GM23338 (cell line): ENCODE results near the gene METTL6. TPM values are rescaled to one million over a fixed set of nuclear protein-coding genes. Genes with fewer than 3 reads are reported as not detected.

Source experiments
- ATAC-seq: fragments of 200-7000 bp; cut with Tn5 transposase; 3 replicates; pipeline ENCODE4 v1.9.1; 2020
- DNase-seq: peaks from one replicate; pipeline ENCODE4 v3.0.0-alpha.2; 2015; ENCODE audit warnings: low spot score
- H2AFZ ChIP-seq: fragments of 200-600 bp; sonication (generic); 2 replicates; pipeline ENCODE4 v1.8.0; 2016; ENCODE audit warnings: antibody characterized with exemption, mild to moderate bottlenecking, moderate library complexity
- H3F3A ChIP-seq: fragments of 200-600 bp; sonication (generic); replicated peaks from 2 replicates; pipeline ENCODE4 v1.8.0; 2017; ENCODE audit warnings: antibody characterized with exemption, mixed run types, low read depth
- H3K27ac ChIP-seq: fragments of 200-600 bp; sonication (generic); 2 replicates; pipeline ENCODE4 v1.6.1; 2016; ENCODE audit warnings: low read depth
- H3K27me3 ChIP-seq: fragments of 200-600 bp; sonication (generic); 2 replicates; pipeline ENCODE4 v1.8.0; 2016; ENCODE audit warnings: mild to moderate bottlenecking, mixed run types, moderate library complexity; ENCODE audit not compliant: insufficient read depth
- H3K36me3 ChIP-seq: fragments of 200-600 bp; sonication (generic); 2 replicates; pipeline ENCODE4 v1.8.0; 2016; ENCODE audit warnings: mild to moderate bottlenecking; ENCODE audit not compliant: insufficient read depth
- H3K4me1 ChIP-seq: fragments of 200-600 bp; sonication (generic); 2 replicates; pipeline ENCODE4 v1.8.0; 2016; ENCODE audit warnings: mild to moderate bottlenecking, moderate library complexity; ENCODE audit not compliant: insufficient read depth
- H3K4me2 ChIP-seq: fragments of 200-600 bp; sonication (generic); 2 replicates; pipeline ENCODE4 v1.7.1; 2017; ENCODE audit warnings: mixed run types
- H3K4me3 ChIP-seq: fragments of 200-600 bp; sonication (generic); 2 replicates; pipeline ENCODE4 v1.6.1; 2016; ENCODE audit warnings: mixed run types
- H3K79me2 ChIP-seq: fragments of 200-600 bp; sonication (generic); replicated peaks from 2 replicates; pipeline ENCODE4 v1.8.0; 2017; ENCODE audit warnings: mild to moderate bottlenecking; ENCODE audit not compliant: insufficient read depth
- H3K9me2 ChIP-seq: fragments of 200-600 bp; sonication (generic); 2 replicates; pipeline ENCODE4 v1.8.0; 2017; ENCODE audit not compliant: insufficient read depth
- H4K20me1 ChIP-seq: fragments of 200-600 bp; sonication (generic); replicated peaks from 2 replicates; pipeline ENCODE4 v1.8.0; 2017; ENCODE audit warnings: mild to moderate bottlenecking; ENCODE audit not compliant: insufficient read depth
- H3K27ac Mint-ChIP-seq: 2 replicates; pipeline ENCODE4 v1.8.0; 2020; ENCODE audit warnings: inconsistent platforms, mild to moderate bottlenecking, moderate library complexity, mixed read lengths
- H3K27me3 Mint-ChIP-seq: 3 replicates; pipeline ENCODE4 v1.8.0; 2022; ENCODE audit warnings: low read depth, mild to moderate bottlenecking, moderate library complexity, mixed read lengths, inconsistent platforms; ENCODE audit not compliant: insufficient read depth, poor library complexity
- H3K36me3 Mint-ChIP-seq: 3 replicates; pipeline ENCODE4 v1.8.0; 2021; ENCODE audit warnings: low read depth, mild to moderate bottlenecking, inconsistent platforms, moderate library complexity, mixed read lengths
- H3K4me1 Mint-ChIP-seq: 3 replicates; pipeline ENCODE4 v1.8.0; 2020; ENCODE audit warnings: mild to moderate bottlenecking, inconsistent platforms, mixed read lengths
- H3K4me3 Mint-ChIP-seq: 3 replicates; pipeline ENCODE4 v1.8.0; 2021; ENCODE audit warnings: moderate library complexity, mild to moderate bottlenecking, inconsistent platforms, mixed read lengths
- H3K9me3 Mint-ChIP-seq: 3 replicates; pipeline ENCODE4 v1.8.0; 2020; ENCODE audit warnings: moderate library complexity, mild to moderate bottlenecking, inconsistent platforms, mixed read lengths
- CREB1 ChIP-seq: fragments of 250-450 bp; sonication (Bioruptor Pico); IDR thresholded peaks from 2 replicates; pipeline ENCODE4 v1.5.0; 2020; ENCODE audit warnings: low read depth, mild to moderate bottlenecking, moderate library complexity
- EZH2 ChIP-seq: fragments of 200-600 bp; sonication (generic); IDR thresholded peaks from one replicate; pipeline ENCODE4 v1.8.0; 2017; ENCODE audit warnings: antibody characterized with exemption, mild to moderate bottlenecking, low read depth; ENCODE audit not compliant: unreplicated experiment
- EZH2phosphoT487 ChIP-seq: fragments of 200-600 bp; sonication (generic); IDR thresholded peaks from one replicate; pipeline ENCODE4 v1.8.1; 2018; ENCODE audit warnings: antibody characterized with exemption; ENCODE audit not compliant: unreplicated experiment
- JUNB ChIP-seq: IDR thresholded peaks from one replicate; pipeline ENCODE4 v1.6.1; 2016; ENCODE audit warnings: antibody characterized with exemption; ENCODE audit not compliant: unreplicated experiment
- NANOG ChIP-seq: IDR thresholded peaks from 2 replicates; pipeline ENCODE4 v1.6.1; 2016; ENCODE audit warnings: antibody characterized with exemption, borderline replicate concordance
- POLR2AphosphoS5 ChIP-seq: IDR thresholded peaks from 2 replicates; pipeline ENCODE4 v1.6.1; 2016; ENCODE audit warnings: antibody characterized with exemption, low read depth
- STAT1 ChIP-seq: IDR thresholded peaks from one replicate; pipeline ENCODE4 v1.6.1; 2016; ENCODE audit warnings: antibody characterized with exemption; ENCODE audit not compliant: unreplicated experiment
- ZNF114 ChIP-seq: fragments of 250-450 bp; sonication (Bioruptor Pico); IDR thresholded peaks from 2 replicates; pipeline ENCODE4 v1.5.0; 2020; ENCODE audit warnings: mild to moderate bottlenecking, moderate library complexity
- ZNF331 ChIP-seq: fragments of 250-450 bp; sonication (Bioruptor Pico); IDR thresholded peaks from 2 replicates; pipeline ENCODE4 v1.5.0; 2020; ENCODE audit warnings: low read depth, mild to moderate bottlenecking, moderate library complexity
- polyA plus RNA-seq: library from polyadenylated mRNA; unstranded; fragments of >200 nt; fragmentation: Nextera tagmentation; extraction: Ambion mirVana; gene quantifications from 2 replicates; pipeline ENCODE4 v1.2.1, GENCODE V29; 2016
- total RNA-seq: library from RNA; depleted of rRNA; stranded (reverse); fragments of >200 nt; shearing (Covaris generic); gene quantifications from 2 replicates; pipeline ENCODE4 v1.2.3, GENCODE V29; 2014
- TF ChIP-seq, protein P1 (sequence below): IDR thresholded peaks from one replicate; pipeline ENCODE4 v1.6.1; 2018; ENCODE audit warnings: antibody characterized with exemption; ENCODE audit not compliant: unreplicated experiment
- TF ChIP-seq, protein P2 (sequence below): fragments of 250-450 bp; sonication (Bioruptor Pico); IDR thresholded peaks from 2 replicates; pipeline ENCODE4 v1.5.0; 2020; ENCODE audit warnings: mild to moderate bottlenecking, moderate library complexity
- TF ChIP-seq, protein P3 (sequence below), 2 experiments: fragments of 200-600 bp in 1 of 2; sonication (generic) in 1 of 2; conservative IDR thresholded peaks; 2 replicates each; pipeline versions ENCODE4 v1.5.1 to v1.6.1; 2016 to 2017; ENCODE audit warnings: antibody characterized with exemption in 2 of 2, low read depth in 2 of 2, mild to moderate bottlenecking in 2 of 2, moderate library complexity in 1 of 2
- TF ChIP-seq, protein P4 (sequence below): IDR thresholded peaks from 2 replicates; pipeline ENCODE4 v1.6.1; 2016; ENCODE audit warnings: antibody characterized with exemption

METTL6 gene
- total and polyA plus RNA-seq, 2 experiments from 2014 or later = 15.1 to 17.8 TPM

DNA sequence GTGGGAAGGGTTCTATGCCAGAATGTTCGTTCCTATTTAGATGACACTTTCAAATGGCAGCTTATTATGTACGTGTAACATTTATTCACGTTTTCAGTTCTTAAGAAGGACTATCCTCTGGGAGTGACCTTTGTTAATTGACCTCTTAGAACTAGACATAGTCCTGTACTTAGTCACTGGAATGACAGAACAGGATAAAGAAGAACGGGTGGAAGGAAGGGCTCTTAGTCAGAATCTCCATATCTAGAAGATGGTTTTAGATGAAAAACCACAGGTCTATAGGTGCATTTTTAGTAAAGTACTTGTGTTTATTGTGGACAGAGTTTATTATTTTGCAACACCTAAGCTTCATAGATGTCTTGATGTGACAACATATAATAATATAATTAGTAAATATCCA lies 6.5 kb downstream of the METTL6 start:
- H2AFZ ChIP-seq = no peak overlapping the region
- TF ChIP-seq EZH2phosphoT487 (no peak), EZH2 (no peak), ZNF114 (no peak), CREB1 (CRISPR knock-in tag) (no peak), ZNF331 (CRISPR knock-in tag) (no peak), NANOG (no peak), JUNB (no peak), STAT1 (no peak), POLR2AphosphoS5 (no peak)
- TF ChIP-seq, protein P1, sequence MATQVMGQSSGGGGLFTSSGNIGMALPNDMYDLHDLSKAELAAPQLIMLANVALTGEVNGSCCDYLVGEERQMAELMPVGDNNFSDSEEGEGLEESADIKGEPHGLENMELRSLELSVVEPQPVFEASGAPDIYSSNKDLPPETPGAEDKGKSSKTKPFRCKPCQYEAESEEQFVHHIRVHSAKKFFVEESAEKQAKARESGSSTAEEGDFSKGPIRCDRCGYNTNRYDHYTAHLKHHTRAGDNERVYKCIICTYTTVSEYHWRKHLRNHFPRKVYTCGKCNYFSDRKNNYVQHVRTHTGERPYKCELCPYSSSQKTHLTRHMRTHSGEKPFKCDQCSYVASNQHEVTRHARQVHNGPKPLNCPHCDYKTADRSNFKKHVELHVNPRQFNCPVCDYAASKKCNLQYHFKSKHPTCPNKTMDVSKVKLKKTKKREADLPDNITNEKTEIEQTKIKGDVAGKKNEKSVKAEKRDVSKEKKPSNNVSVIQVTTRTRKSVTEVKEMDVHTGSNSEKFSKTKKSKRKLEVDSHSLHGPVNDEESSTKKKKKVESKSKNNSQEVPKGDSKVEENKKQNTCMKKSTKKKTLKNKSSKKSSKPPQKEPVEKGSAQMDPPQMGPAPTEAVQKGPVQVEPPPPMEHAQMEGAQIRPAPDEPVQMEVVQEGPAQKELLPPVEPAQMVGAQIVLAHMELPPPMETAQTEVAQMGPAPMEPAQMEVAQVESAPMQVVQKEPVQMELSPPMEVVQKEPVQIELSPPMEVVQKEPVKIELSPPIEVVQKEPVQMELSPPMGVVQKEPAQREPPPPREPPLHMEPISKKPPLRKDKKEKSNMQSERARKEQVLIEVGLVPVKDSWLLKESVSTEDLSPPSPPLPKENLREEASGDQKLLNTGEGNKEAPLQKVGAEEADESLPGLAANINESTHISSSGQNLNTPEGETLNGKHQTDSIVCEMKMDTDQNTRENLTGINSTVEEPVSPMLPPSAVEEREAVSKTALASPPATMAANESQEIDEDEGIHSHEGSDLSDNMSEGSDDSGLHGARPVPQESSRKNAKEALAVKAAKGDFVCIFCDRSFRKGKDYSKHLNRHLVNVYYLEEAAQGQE = no peak
- TF ChIP-seq, protein P2, sequence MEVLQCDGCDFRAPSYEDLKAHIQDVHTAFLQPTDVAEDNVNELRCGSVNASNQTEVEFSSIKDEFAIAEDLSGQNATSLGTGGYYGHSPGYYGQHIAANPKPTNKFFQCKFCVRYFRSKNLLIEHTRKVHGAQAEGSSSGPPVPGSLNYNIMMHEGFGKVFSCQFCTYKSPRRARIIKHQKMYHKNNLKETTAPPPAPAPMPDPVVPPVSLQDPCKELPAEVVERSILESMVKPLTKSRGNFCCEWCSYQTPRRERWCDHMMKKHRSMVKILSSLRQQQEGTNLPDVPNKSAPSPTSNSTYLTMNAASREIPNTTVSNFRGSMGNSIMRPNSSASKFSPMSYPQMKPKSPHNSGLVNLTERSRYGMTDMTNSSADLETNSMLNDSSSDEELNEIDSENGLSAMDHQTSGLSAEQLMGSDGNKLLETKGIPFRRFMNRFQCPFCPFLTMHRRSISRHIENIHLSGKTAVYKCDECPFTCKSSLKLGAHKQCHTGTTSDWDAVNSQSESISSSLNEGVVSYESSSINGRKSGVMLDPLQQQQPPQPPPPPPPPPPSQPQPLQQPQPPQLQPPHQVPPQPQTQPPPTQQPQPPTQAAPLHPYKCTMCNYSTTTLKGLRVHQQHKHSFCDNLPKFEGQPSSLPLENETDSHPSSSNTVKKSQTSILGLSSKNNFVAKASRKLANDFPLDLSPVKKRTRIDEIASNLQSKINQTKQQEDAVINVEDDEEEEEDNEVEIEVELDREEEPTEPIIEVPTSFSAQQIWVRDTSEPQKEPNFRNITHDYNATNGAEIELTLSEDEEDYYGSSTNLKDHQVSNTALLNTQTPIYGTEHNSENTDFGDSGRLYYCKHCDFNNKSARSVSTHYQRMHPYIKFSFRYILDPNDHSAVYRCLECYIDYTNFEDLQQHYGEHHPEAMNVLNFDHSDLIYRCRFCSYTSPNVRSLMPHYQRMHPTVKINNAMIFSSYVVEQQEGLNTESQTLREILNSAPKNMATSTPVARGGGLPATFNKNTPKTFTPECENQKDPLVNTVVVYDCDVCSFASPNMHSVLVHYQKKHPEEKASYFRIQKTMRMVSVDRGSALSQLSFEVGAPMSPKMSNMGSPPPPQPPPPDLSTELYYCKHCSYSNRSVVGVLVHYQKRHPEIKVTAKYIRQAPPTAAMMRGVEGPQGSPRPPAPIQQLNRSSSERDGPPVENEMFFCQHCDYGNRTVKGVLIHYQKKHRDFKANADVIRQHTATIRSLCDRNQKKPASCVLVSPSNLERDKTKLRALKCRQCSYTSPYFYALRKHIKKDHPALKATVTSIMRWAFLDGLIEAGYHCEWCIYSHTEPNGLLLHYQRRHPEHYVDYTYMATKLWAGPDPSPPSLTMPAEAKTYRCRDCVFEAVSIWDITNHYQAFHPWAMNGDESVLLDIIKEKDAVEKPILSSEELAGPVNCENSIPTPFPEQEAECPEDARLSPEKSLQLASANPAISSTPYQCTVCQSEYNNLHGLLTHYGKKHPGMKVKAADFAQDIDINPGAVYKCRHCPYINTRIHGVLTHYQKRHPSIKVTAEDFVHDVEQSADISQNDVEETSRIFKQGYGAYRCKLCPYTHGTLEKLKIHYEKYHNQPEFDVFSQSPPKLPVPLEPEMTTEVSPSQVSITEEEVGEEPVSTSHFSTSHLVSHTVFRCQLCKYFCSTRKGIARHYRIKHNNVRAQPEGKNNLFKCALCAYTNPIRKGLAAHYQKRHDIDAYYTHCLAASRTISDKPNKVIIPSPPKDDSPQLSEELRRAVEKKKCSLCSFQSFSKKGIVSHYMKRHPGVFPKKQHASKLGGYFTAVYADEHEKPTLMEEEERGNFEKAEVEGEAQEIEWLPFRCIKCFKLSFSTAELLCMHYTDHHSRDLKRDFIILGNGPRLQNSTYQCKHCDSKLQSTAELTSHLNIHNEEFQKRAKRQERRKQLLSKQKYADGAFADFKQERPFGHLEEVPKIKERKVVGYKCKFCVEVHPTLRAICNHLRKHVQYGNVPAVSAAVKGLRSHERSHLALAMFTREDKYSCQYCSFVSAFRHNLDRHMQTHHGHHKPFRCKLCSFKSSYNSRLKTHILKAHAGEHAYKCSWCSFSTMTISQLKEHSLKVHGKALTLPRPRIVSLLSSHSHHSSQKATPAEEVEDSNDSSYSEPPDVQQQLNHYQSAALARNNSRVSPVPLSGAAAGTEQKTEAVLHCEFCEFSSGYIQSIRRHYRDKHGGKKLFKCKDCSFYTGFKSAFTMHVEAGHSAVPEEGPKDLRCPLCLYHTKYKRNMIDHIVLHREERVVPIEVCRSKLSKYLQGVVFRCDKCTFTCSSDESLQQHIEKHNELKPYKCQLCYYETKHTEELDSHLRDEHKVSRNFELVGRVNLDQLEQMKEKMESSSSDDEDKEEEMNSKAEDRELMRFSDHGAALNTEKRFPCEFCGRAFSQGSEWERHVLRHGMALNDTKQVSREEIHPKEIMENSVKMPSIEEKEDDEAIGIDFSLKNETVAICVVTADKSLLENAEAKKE (CRISPR knock-in tag) = no peak
- TF ChIP-seq, protein P3, sequence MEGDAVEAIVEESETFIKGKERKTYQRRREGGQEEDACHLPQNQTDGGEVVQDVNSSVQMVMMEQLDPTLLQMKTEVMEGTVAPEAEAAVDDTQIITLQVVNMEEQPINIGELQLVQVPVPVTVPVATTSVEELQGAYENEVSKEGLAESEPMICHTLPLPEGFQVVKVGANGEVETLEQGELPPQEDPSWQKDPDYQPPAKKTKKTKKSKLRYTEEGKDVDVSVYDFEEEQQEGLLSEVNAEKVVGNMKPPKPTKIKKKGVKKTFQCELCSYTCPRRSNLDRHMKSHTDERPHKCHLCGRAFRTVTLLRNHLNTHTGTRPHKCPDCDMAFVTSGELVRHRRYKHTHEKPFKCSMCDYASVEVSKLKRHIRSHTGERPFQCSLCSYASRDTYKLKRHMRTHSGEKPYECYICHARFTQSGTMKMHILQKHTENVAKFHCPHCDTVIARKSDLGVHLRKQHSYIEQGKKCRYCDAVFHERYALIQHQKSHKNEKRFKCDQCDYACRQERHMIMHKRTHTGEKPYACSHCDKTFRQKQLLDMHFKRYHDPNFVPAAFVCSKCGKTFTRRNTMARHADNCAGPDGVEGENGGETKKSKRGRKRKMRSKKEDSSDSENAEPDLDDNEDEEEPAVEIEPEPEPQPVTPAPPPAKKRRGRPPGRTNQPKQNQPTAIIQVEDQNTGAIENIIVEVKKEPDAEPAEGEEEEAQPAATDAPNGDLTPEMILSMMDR (conservative IDR thresholded peaks at IDR 0.05; ENCODE audit: low read depth in 2 of 2) = no peak
- TF ChIP-seq, protein P4, sequence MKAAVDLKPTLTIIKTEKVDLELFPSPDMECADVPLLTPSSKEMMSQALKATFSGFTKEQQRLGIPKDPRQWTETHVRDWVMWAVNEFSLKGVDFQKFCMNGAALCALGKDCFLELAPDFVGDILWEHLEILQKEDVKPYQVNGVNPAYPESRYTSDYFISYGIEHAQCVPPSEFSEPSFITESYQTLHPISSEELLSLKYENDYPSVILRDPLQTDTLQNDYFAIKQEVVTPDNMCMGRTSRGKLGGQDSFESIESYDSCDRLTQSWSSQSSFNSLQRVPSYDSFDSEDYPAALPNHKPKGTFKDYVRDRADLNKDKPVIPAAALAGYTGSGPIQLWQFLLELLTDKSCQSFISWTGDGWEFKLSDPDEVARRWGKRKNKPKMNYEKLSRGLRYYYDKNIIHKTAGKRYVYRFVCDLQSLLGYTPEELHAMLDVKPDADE = no peak

More for the DNA sequence above, 6.5 kb downstream of the METTL6 start:
- Histone ChIP-seq H3K4me3 (no peak overlapping the region), H3K27ac (no peak overlapping the region), H4K20me1 (peaks cover 4% of the 10 kb centered on the region; the same call in 1 of the 2 replicates), H3F3A (no peaks in the 10 kb centered on the region), H3K4me2 (no peak overlapping the region), H3K4me1 (no peaks in the 10 kb centered on the region), H3K27me3 (no peaks in the 10 kb centered on the region), H3K36me3 (peaks cover 26% of the 10 kb centered on the region), H3K79me2 (peaks cover 9% of the 10 kb centered on the region), H3K9me2 (no peaks in the 10 kb centered on the region)
- Mint-ChIP-seq H3K27ac (no peak overlapping the region), H3K4me1 (peaks cover 3% of the 10 kb centered on the region; the same call in 2 of the 3 replicates), H3K36me3 (peaks cover 31% of the 10 kb centered on the region), H3K27me3 (no peaks in the 10 kb centered on the region), H3K9me3 (no peaks in the 10 kb centered on the region), H3K4me3 (no peak overlapping the region)
- ATAC-seq (no peak), DNase-seq (no peak)
